ENCODE results near the gene PPP1R7.

The PPP1R7 gene

DNA sequence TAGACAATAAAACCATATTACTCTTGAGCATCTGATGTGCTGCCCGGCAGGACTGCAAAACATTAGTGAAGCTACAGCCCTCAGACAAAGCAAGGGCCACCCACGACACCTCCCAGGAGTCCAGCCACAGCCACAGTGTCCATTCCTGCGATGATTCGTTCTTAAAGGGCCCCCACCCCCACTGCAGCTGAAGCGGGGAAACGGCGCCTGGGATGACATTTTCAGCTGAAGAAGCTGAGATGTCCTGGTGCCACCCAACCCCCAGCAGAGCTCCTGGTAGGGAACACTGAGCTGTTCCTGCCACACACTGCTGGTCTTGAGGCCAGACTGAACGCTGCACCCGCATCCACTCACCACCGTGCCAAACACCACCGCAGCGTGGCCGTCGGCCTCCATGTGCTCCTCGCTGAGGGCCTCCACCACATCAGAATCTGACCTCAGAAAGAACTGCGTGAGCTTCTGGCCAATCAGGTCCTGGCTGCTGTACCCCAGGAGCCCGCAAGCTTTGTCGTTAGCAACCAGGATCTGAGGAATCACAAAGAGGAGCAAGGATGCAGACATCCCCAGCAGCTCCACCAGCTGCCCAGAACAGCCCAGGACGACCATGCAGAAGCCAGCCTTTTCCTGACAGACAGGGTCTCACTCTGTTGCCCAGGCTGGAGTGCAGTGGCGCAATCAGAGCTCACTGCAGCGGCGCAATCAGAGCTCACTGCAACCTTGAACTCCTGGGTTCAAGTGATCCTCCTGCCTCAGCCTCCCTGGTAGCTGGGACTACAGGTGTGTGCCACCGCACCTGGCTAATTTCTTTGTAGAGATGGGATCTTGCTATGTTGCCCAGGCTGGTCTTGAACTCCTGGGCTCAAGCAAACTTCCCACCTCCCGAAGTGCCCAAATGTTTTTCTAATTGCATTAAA is 10.5 kb upstream of the PPP1R7 start:
- no peak for DNase-seq (ENCODE audit: low read depth, low spot score)
- H3K4me3 ChIP-seq (ENCODE audit: low read depth, low read length): no peak overlapping the region
- in situ Hi-C loops (cut with HindIII; ENCODE audit: low sequenced_read_pairs): no loop called here
- TF ChIP-seq, protein P1, sequence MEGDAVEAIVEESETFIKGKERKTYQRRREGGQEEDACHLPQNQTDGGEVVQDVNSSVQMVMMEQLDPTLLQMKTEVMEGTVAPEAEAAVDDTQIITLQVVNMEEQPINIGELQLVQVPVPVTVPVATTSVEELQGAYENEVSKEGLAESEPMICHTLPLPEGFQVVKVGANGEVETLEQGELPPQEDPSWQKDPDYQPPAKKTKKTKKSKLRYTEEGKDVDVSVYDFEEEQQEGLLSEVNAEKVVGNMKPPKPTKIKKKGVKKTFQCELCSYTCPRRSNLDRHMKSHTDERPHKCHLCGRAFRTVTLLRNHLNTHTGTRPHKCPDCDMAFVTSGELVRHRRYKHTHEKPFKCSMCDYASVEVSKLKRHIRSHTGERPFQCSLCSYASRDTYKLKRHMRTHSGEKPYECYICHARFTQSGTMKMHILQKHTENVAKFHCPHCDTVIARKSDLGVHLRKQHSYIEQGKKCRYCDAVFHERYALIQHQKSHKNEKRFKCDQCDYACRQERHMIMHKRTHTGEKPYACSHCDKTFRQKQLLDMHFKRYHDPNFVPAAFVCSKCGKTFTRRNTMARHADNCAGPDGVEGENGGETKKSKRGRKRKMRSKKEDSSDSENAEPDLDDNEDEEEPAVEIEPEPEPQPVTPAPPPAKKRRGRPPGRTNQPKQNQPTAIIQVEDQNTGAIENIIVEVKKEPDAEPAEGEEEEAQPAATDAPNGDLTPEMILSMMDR (IDR thresholded peaks at IDR 0.05; ENCODE audit: low read depth, low read length): no peak

GRCh38 chr2:241140445-241140840 is 9.8 kb upstream of the PPP1R7 start:
- TF ChIP-seq, protein P1 (IDR thresholded peaks at IDR 0.05; ENCODE audit: low read depth, low read length): no peak
- no peak overlapping the region for H3K4me3 ChIP-seq (ENCODE audit: low read depth, low read length)
- in situ Hi-C loops (cut with HindIII; ENCODE audit: low sequenced_read_pairs): no loop called here
- DNase-seq (ENCODE audit: low read depth, low spot score): no peak

DNA sequence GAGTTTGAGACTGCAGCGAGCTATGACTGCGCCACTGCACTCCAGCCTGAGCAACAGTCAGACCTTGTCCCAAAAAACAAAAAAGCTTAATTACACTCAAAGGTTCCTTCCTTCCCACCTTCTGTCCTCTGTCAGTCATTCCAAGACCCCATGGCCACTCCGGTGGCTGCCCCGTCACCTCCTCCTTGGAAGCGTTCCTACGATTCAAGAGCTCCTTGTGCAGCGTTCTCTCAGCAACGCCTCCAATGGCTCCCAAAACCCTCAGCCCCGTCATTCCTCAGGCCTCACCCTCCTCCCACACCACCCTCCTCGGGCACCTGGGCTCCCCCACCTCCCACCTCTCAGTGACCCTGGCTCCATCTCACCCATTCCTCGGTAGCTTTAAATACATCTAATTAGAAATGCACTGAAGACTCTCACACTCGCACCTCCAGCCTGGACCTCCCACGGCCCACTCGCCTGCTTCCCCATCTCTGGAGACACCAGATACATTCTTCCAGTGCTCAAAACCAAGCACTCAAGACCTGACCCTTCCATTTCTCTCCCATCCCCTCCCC is 9.0 kb upstream of the PPP1R7 start:
- DNase-seq (ENCODE audit: low read depth, low spot score): no peak
- in situ Hi-C loops (cut with HindIII; ENCODE audit: low sequenced_read_pairs): no loop called here
- TF ChIP-seq, protein P1 (IDR thresholded peaks at IDR 0.05; ENCODE audit: low read depth, low read length): no peak
- H3K4me3 ChIP-seq (ENCODE audit: low read depth, low read length): no peak overlapping the region

GRCh38 chr2:241142063-241142462 is 8.2 kb upstream of the PPP1R7 start:
- DNase-seq (ENCODE audit: low read depth, low spot score): no peak
- TF ChIP-seq, protein P1 (IDR thresholded peaks at IDR 0.05; ENCODE audit: low read depth, low read length): no peak
- in situ Hi-C loops (cut with HindIII; ENCODE audit: low sequenced_read_pairs): no loop called here
- no peak overlapping the region for H3K4me3 ChIP-seq (ENCODE audit: low read depth, low read length)

GRCh38 chr2:241142593-241142992 is 7.7 kb upstream of the PPP1R7 start:
- no peak for DNase-seq (ENCODE audit: low read depth, low spot score)
- TF ChIP-seq, protein P1 (IDR thresholded peaks at IDR 0.05; ENCODE audit: low read depth, low read length): no peak
- no peak overlapping the region for H3K4me3 ChIP-seq (ENCODE audit: low read depth, low read length)
- in situ Hi-C loops (cut with HindIII; ENCODE audit: low sequenced_read_pairs): no loop called here

GRCh38 chr2:241146286-241146685 is 4.0 kb upstream of the PPP1R7 start:
- TF ChIP-seq, protein P1 (IDR thresholded peaks at IDR 0.05; ENCODE audit: low read depth, low read length): no peak
- in situ Hi-C loops (cut with HindIII; ENCODE audit: low sequenced_read_pairs): no loop called here

More at GRCh38 chr2:241146286-241146685, 4.0 kb upstream of the PPP1R7 start:
- no peak for DNase-seq (ENCODE audit: low read depth, low spot score)
- no peak overlapping the region for H3K4me3 ChIP-seq (ENCODE audit: low read depth, low read length)
